ENCODE data around the gene ANKRD33.

- TF ChIP-seq EZH2 (IDR thresholded peaks at IDR 0.05; ENCODE audit: borderline replicate concordance, low read length): no peak
- TF ChIP-seq CTCF (conservative IDR thresholded peaks at IDR 0.05 in 1 of 2, IDR thresholded peaks at IDR 0.05 in 1 of 2; ENCODE audit: extremely low read depth in 1 of 2, insufficient read depth in 1 of 2, low read depth in 1 of 2, low read length in 2 of 2): no peak
Measured at GRCh38 chr12:51863933-51864832, 23.7 kb upstream of the ANKRD33 start.
